ENCODE results near the gene RGS12. TPM values are rescaled to one million over a fixed set of nuclear protein-coding genes. Genes with fewer than 3 reads are reported as not detected.

Gene RGS12
- total RNA-seq, 1 experiment from 2014 or later = 26.3 TPM

GRCh38 chr4:3284734-3285557 is 7.9 kb upstream of the RGS12 start:
- Histone ChIP-seq H3K27ac (no peak overlapping the region), H3K4me1 (no peaks in the 10 kb centered on the region), H3K27me3 (no peaks in the 10 kb centered on the region; the same call in 1 of the 2 replicates), H3K4me3 (no peak overlapping the region), H3K9me3 (replicated peaks) (no peaks in the 10 kb centered on the region), H3K36me3 (no peaks in the 10 kb centered on the region)
- peak in 1 of 2 experiments; percentile 1 for DNase-seq

DNA sequence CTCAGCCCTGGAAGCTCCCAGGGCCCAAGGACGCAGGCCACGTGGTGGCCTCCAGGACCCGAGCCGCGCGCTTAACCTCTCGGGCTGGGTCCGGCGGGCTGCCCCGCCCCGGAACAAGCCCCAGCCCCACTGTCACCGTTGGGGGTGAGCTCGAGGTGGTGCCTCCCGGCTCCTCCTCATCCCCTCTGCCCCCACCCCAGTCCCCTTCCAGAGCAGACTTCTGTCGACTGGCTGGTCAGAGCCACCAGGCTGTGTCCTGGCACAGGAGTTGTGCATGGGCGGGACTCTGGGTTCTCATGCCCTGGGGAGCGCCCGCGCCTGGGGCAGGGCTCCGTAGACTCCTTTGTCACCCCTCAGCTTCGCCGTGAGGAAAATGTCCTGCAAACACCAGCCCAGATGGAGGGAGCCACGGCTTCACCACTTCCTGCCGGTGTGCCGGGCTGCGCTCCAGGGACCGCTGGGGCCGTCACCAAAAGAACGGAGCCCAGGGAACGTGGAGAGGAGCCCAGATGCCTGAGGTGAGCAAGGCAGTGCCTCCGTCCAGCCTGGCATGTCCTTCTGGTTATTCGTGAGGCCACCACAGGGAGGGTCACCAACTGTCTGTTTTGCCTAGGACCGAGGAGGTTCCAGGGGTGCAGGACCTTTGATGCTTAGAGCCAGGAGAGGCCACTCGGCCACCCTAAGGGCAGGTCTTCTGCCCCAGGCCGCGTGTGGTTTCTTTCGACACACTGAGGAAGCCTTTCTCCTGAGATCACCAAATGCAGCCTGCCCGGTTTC is 7.1 kb upstream of the RGS12 start:
- DNase-seq = peak in 1 of 2 experiments; percentile 31
- H3K4me3 ChIP-seq = no peak overlapping the region

DNA sequence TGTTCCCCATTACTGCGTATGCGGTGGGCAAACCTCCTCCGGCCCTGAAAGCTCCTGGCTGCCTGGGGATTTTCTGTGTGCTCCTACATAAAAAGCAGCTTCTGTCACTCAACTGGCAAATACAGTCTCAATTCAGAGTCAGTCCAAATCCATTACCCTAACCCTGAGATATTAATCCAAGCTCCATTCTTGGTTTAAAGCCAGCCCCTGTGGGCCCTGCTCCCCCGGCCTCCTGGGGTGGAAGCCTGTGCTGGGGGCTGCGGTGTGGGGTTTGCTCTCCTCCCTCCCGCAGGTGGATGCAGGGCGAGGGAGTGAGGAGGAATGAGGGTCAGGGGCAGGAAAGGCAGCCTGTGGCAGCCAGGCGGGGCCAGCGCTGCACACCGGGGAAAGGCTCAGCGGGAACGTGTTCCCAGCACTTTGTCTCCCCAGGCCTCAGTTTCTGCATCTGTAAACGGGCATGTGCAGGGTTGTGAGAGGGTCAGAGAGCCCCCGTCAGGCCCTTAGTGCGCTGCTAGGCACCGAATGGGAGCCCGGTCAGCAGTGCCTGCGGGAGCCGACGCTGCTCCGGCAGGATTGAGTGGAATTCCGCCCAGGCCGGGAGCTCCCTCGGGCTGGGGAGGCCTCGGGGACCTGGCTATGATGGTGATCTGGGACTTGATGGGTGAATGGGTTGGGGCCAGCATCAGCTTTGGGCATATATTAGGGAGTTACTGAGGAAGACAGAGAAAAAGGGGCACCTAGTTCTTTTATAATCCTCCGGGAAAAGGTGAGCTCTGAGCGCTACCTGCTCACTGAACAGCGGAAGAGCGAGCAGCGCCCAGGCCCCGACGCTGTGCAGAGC is 6.3 kb upstream of the RGS12 start:
- H3K9me3 ChIP-seq (replicated peaks) = no peaks in the 10 kb centered on the region
- no peak overlapping the region for H3K27ac ChIP-seq
- H3K27me3 ChIP-seq = no peaks in the 10 kb centered on the region; the same call in 1 of the 2 replicates
- no peak overlapping the region for H3K4me3 ChIP-seq
- H3K36me3 ChIP-seq = no peaks in the 10 kb centered on the region
- H3K4me1 ChIP-seq = no peaks in the 10 kb centered on the region; the same call in 1 of the 2 replicates
- peak in 1 of 2 experiments; percentile 1 for DNase-seq

More for the DNA sequence above, 7.1 kb upstream of the RGS12 start:
- no peak overlapping the region for H3K27ac ChIP-seq
- H3K9me3 ChIP-seq (replicated peaks) = no peaks in the 10 kb centered on the region
- H3K27me3 ChIP-seq = no peaks in the 10 kb centered on the region; the same call in 1 of the 2 replicates
- H3K36me3 ChIP-seq = no peaks in the 10 kb centered on the region
- no peaks in the 10 kb centered on the region for H3K4me1 ChIP-seq

DNA sequence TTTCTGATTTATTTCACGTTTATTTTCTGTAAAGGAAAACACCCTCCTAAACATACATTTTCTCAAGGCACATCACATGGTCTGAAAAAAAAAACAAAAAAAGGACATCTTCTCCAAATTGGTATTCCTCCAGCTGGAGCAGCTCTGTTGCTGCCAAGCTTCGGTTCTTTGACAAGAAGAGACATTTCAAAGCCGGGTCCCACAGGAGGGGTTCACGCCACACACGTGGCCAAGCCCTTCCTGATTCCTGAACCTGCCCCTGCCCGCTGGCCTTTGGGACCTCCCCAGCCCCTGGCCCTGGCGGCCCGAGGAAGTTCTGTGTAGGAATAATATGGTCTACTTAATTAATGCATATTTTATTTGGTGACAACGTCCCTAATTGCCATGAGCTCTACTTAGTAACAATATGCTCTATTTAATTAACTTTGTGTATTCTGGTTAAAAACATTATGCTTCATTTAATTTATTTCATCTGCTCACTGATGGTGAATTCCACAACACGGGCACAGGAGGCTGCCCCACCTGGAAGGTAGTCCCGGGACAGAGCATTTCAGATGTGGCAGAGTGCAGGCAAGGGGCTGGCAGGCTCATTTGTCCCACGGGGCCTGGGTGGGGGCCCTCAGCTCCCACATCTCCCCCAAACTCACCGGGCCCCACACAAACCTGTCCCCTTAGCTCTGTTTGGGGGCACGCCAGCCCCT is 5.4 kb upstream of the RGS12 start:
- H3K27ac ChIP-seq = no peak overlapping the region
- no peaks in the 10 kb centered on the region; the same call in 1 of the 2 replicates for H3K4me1 ChIP-seq
- no peaks in the 10 kb centered on the region; the same call in 1 of the 2 replicates for H3K27me3 ChIP-seq
- no peaks in the 10 kb centered on the region for H3K9me3 ChIP-seq (replicated peaks)
- DNase-seq = peak in 1 of 2 experiments; percentile 2
- H3K4me3 ChIP-seq = no peak overlapping the region
- no peaks in the 10 kb centered on the region for H3K36me3 ChIP-seq

DNA sequence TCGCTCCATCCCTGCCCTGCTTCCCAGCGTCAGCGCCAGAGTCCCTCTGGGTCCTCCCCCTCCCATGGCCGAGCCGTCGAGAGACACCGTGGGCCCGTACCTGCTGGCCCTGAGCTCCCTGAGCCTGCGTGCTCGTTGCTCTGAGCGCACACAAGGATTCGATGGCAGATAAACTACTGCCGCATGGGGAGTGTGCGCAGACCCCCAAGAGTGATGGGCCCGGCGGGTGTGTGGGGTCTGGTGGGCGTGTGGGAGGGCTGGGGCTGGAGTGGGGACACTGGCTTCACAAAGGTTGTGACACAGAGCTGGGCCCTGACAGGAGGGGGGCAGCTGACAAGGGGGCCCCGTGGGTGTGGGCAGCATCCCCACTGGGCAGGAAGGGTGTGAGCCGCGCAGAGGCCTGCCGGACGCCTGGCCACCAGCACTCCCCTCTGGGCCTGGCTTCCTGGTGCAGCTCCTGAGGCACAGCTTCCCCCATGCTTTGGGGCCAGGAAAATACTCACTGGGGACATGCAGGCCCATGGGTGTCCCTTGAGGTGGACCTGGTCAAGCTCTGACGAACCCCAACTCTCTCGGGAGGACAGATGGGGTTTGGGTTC is 4.8 kb upstream of the RGS12 start:
- H3K27ac ChIP-seq = no peak overlapping the region
- H3K4me1 ChIP-seq = no peaks in the 10 kb centered on the region; the same call in 1 of the 2 replicates
- DNase-seq = no peak

DNA sequence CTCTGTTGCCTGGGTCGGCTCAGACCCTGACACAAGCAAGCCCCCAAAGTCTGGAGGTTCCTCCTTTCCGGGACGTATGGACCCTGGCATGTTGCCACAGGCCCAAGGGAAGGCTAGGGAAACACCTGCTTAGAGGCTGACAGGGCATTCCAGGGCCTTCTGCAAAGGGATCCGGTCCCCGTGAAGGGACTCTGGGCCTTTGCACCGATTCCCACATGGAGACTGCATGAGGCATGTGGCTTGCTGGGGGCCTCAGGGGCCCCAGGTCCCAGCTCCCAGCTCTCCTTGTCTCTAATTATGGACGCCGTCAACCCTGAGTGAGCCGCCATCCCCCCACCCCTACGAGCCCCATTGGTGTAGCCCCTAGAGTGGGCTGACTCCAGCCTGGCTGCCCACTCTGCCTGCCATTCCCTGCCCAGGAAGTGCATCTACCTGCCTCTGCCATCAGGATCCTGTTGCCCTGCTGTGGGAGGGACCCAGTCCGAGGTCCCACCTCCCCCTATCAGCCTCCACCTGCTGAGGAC is 4.2 kb upstream of the RGS12 start:
- Histone ChIP-seq H3K9me3 (replicated peaks) (no peaks in the 10 kb centered on the region), H3K4me3 (no peak overlapping the region), H3K27ac (no peak overlapping the region), H3K36me3 (no peaks in the 10 kb centered on the region), H3K27me3 (no peaks in the 10 kb centered on the region; the same call in 1 of the 2 replicates), H3K4me1 (no peaks in the 10 kb centered on the region; the same call in 1 of the 2 replicates)
- DNase-seq = no peak

More for the DNA sequence above, 4.8 kb upstream of the RGS12 start:
- H3K9me3 ChIP-seq (replicated peaks) = no peaks in the 10 kb centered on the region
- H3K36me3 ChIP-seq = no peaks in the 10 kb centered on the region
- H3K27me3 ChIP-seq = no peaks in the 10 kb centered on the region; the same call in 1 of the 2 replicates
- H3K4me3 ChIP-seq = no peak overlapping the region

GRCh38 chr4:3290476-3290875 is 2.3 kb upstream of the RGS12 start:
- Histone ChIP-seq H3K27me3 (no peaks in the 10 kb centered on the region; the same call in 1 of the 2 replicates), H3K36me3 (no peaks in the 10 kb centered on the region), H3K4me1 (no peaks in the 10 kb centered on the region; the same call in 1 of the 2 replicates), H3K27ac (no peak overlapping the region), H3K9me3 (replicated peaks) (no peaks in the 10 kb centered on the region), H3K4me3 (no peak overlapping the region)
- no peak for DNase-seq

- Histone ChIP-seq H3K27me3 (no peaks in the 10 kb centered on the region; the same call in 1 of the 2 replicates), H3K4me1 (no peaks in the 10 kb centered on the region; the same call in 1 of the 2 replicates), H3K4me3 (no peak overlapping the region), H3K27ac (no peak overlapping the region), H3K36me3 (no peaks in the 10 kb centered on the region), H3K9me3 (replicated peaks) (no peaks in the 10 kb centered on the region)
- no peak for DNase-seq
These were observed 1.9 kb upstream of the RGS12 start for GRCh38 chr4:3290889-3291321.

DNA sequence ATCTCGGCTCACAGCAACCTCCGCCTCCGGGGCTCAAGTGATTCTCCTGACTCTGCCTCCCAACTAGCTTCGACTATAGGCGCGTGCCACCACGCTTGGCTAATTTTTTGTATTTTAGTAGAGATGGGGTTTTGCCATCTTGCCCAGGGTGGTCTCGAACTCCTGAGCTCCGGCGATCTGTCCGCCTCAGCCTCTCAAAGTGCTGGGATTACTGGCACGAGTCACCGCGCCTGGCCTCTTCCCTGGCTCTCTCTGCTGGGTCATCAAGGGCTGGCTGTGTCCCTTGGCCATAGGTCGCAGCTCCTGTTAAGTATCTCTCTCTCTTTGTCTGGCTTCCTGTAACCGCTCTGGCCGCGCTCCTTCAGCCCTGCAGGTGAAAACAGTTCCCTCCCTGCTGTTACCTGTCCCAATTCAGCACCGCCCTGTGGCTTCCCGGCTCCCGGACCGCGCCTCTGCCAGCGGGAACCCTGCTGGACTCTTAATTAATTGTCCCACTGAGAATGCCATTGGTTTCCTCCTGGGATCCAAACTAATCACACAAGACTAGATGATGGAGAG is 1.3 kb upstream of the RGS12 start:
- Histone ChIP-seq H3K27ac (peak overlapping the region; percentile 40; the same call in 1 of the 2 replicates), H3K36me3 (no peaks in the 10 kb centered on the region), H3K9me3 (replicated peaks) (no peaks in the 10 kb centered on the region), H3K4me3 (peak overlapping the region; percentile 82), H3K27me3 (no peaks in the 10 kb centered on the region; the same call in 1 of the 2 replicates), H3K4me1 (no peaks in the 10 kb centered on the region; the same call in 1 of the 2 replicates)
- DNase-seq = peak in 1 of 2 experiments; percentile 35

GRCh38 chr4:3291969-3292570 is 751 bp upstream of the RGS12 start:
- Histone ChIP-seq H3K27ac (peak overlapping the region; percentile 40), H3K4me3 (peak overlapping the region; percentile 82), H3K4me1 (no peaks in the 10 kb centered on the region; the same call in 1 of the 2 replicates), H3K36me3 (no peaks in the 10 kb centered on the region), H3K9me3 (replicated peaks) (no peaks in the 10 kb centered on the region), H3K27me3 (no peaks in the 10 kb centered on the region; the same call in 1 of the 2 replicates)
- DNase-seq = peak; percentile 67 to 69

DNA sequence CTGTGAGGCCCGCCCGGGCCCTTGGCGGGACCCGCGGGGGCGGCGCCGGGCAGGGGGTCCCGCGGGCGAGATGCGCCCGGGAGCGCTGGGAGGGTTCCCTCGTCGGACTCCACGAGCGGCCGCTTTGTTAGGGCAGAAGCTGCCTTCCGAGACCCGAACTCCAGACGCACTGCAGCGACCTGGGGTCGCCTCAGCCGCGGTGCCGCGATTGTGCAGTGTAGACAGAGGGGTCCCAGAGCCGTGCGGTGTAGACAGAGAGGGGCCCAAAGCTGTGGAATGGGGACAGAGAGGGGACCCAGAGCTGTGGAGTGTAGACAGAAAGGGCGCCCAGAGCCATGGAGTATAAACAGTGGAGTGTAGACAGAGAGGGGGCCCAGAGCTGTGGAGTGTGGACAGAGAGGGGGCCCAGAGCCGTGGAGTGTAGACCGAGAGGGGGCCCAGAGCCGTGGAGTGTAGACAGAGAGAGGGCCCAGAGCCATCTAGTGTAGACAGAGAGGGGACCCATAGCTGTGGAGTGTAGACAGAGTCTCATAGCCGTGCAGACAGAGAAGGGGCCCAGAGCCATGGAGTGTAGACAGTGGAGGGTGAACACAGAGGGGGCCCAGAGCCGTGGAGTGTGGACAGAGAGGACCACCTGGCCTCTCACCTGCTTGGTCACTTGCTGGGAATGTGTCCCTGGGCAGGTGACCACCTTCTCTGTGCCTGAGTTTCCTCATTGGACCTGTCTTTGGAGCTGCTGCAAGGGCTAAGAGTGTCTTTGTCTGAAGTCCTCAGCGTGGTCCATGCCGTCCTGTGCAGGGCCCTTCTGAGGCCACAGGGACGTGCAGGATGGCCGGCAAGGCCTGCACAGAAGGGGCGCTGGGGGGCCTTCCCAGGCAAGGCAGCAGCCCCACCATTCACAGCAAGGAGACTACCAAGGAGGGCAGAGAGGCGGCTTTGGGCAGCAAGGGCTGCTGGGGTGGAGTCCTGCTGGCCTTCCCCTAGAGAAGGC is 875 bp downstream of the RGS12 start:
- peak overlapping the region; percentile 72 for H3K4me3 ChIP-seq
- H3K27me3 ChIP-seq = no peaks in the 10 kb centered on the region; the same call in 1 of the 2 replicates
- peak in 1 of 2 experiments; percentile 43 for DNase-seq
- H3K36me3 ChIP-seq = no peaks in the 10 kb centered on the region
- H3K9me3 ChIP-seq (replicated peaks) = no peaks in the 10 kb centered on the region
- no peaks in the 10 kb centered on the region; the same call in 1 of the 2 replicates for H3K4me1 ChIP-seq
- H3K27ac ChIP-seq = peak overlapping the region; percentile 17; the same call in 1 of the 2 replicates
